Smooth muscle cell (in vitro differentiated cells): Measurements from ENCODE around the gene WASHC2A. TPM values are rescaled to one million over a fixed set of nuclear protein-coding genes. Genes with fewer than 3 reads are reported as not detected.
"Not testable (repeated sequence)": the region's sequence is repeated elsewhere in the genome, so short reads cannot be mapped to it uniquely, and the experiment has no call there.

Experiments
- DNase-seq: peaks from one replicate; lab custom pipeline; 2025; ENCODE audit not compliant: unreplicated experiment; lab: John Stamatoyannopoulos, UW
- H2AFZ ChIP-seq: fragments of 200-600 bp; sonication (generic); 2 replicates; pipeline ENCODE4 v1.6.0; 2016; ENCODE audit warnings: antibody characterized with exemption, low read depth, mild to moderate bottlenecking
- H3F3A ChIP-seq: fragments of 200-600 bp; sonication (generic); 2 replicates; pipeline ENCODE4 v1.6.0; 2017; ENCODE audit warnings: antibody characterized with exemption, low read depth
- H3K27ac ChIP-seq: fragments of 200-600 bp; sonication (generic); 2 replicates; pipeline ENCODE4 v1.5.1; 2016; ENCODE audit warnings: low read depth, mild to moderate bottlenecking
- H3K27me3 ChIP-seq: fragments of 200-600 bp; sonication (generic); 2 replicates; pipeline ENCODE4 v1.6.1; 2016; ENCODE audit warnings: low read depth, mild to moderate bottlenecking
- H3K36me3 ChIP-seq: fragments of 200-600 bp; sonication (generic); 2 replicates; pipeline ENCODE4 v1.5.1; 2016; ENCODE audit warnings: low read depth
- H3K4me1 ChIP-seq: fragments of 200-600 bp; sonication (generic); 2 replicates; pipeline ENCODE4 v1.5.1; 2016; ENCODE audit warnings: low read depth
- H3K4me2 ChIP-seq: fragments of 200-600 bp; sonication (generic); 2 replicates; pipeline ENCODE4 v1.6.0; 2016; ENCODE audit warnings: mild to moderate bottlenecking
- H3K4me3 ChIP-seq: fragments of 200-600 bp; sonication (generic); 2 replicates; pipeline ENCODE4 v1.5.1; 2016; ENCODE audit warnings: mild to moderate bottlenecking
- H3K79me2 ChIP-seq: fragments of 200-600 bp; sonication (generic); 2 replicates; pipeline ENCODE4 v1.6.0; 2016; ENCODE audit warnings: low read depth, mild to moderate bottlenecking
- H3K9ac ChIP-seq: fragments of 200-600 bp; sonication (generic); 2 replicates; pipeline ENCODE4 v1.6.0; 2016; ENCODE audit warnings: low read depth
- H3K9me3 ChIP-seq: fragments of 200-600 bp; sonication (generic); replicated peaks from 2 replicates; pipeline ENCODE4 v1.5.1; 2016; ENCODE audit warnings: low read depth
- H4K20me1 ChIP-seq: fragments of 200-600 bp; sonication (generic); 2 replicates; pipeline ENCODE4 v1.6.0; 2016; ENCODE audit warnings: low read depth
- CTCF ChIP-seq: fragments of 200-600 bp; sonication (generic); IDR thresholded peaks from 2 replicates; pipeline ENCODE4 v1.5.1; 2017; ENCODE audit warnings: borderline replicate concordance, mild to moderate bottlenecking, antibody characterized with exemption; ENCODE audit not compliant: insufficient read depth, poor library complexity, severe bottlenecking
- WGBS: methylation state at CpG from one replicate; pipeline ENCODE4 v1.1.7; 2016; ENCODE audit warnings: low lambda C conversion rate; 5-methylcytosine and 5-hydroxymethylcytosine counted together
- polyA plus RNA-seq: library from polyadenylated mRNA; unstranded; fragments of >200 nt; fragmentation: Nextera tagmentation; extraction: Ambion mirVana; gene quantifications from 2 replicates; pipeline ENCODE4 v1.2.1, GENCODE V29; 2016
- total RNA-seq: library from RNA; depleted of rRNA; stranded (reverse); fragments of >200 nt; gene quantifications from 2 replicates; pipeline ENCODE4 v1.2.3, GENCODE V29; 2014

The WASHC2A gene
- total and polyA plus RNA-seq, 2 experiments from 2014 or later = 14.2 to 16.0 TPM

GRCh38 chr10:50025627-50026026 is 42.1 kb upstream of the WASHC2A start:
- no peaks in the 10 kb centered on the region for H3K27me3 ChIP-seq
- no peaks in the 10 kb centered on the region for H3K79me2 ChIP-seq
- no peaks in the 10 kb centered on the region for H3K4me1 ChIP-seq
- no peak overlapping the region for H3K4me2 ChIP-seq
- WGBS = 92% methylated on average over 14 of the region's 14 CpGs
- no peaks in the 10 kb centered on the region for H3F3A ChIP-seq
- no peak overlapping the region for H2AFZ ChIP-seq
- no peak for DNase-seq
- no peak overlapping the region for H3K9ac ChIP-seq
- no peak for TF ChIP-seq CTCF
- H4K20me1 ChIP-seq = no peaks in the 10 kb centered on the region
- H3K27ac ChIP-seq = no peak overlapping the region
- H3K36me3 ChIP-seq = no peaks in the 10 kb centered on the region
- H3K9me3 ChIP-seq = no peaks in the 10 kb centered on the region
- H3K4me3 ChIP-seq = no peak overlapping the region

- no peaks in the 10 kb centered on the region for H3K79me2 ChIP-seq
- no peak overlapping the region for H3K27ac ChIP-seq
- DNase-seq = no peak
- H3K9me3 ChIP-seq = no peaks in the 10 kb centered on the region
- 90% methylated on average over 13 of the region's 13 CpGs for WGBS
- no peaks in the 10 kb centered on the region for H3F3A ChIP-seq
- H3K9ac ChIP-seq = no peak overlapping the region
- no peaks in the 10 kb centered on the region for H3K4me1 ChIP-seq
- H3K36me3 ChIP-seq = no peaks in the 10 kb centered on the region
- no peak for TF ChIP-seq CTCF
- H4K20me1 ChIP-seq = no peaks in the 10 kb centered on the region
- H2AFZ ChIP-seq = no peak overlapping the region
- H3K27me3 ChIP-seq = no peaks in the 10 kb centered on the region
- no peak overlapping the region for H3K4me3 ChIP-seq
- no peak overlapping the region for H3K4me2 ChIP-seq
These were observed 40.6 kb upstream of the WASHC2A start for GRCh38 chr10:50027195-50027594.

GRCh38 chr10:50033481-50033880 is 34.3 kb upstream of the WASHC2A start:
- no peak for TF ChIP-seq CTCF
- Histone ChIP-seq H3K4me2 (no peak overlapping the region), H2AFZ (no peak overlapping the region), H3K27ac (no peak overlapping the region), H3K4me3 (no peak overlapping the region), H3K36me3 (no peaks in the 10 kb centered on the region), H3F3A (no peaks in the 10 kb centered on the region), H3K4me1 (no peaks in the 10 kb centered on the region), H4K20me1 (no peaks in the 10 kb centered on the region), H3K27me3 (peaks cover 3% of the 10 kb centered on the region), H3K79me2 (no peaks in the 10 kb centered on the region), H3K9ac (no peak overlapping the region), H3K9me3 (no peaks in the 10 kb centered on the region)
- no peak for DNase-seq
- WGBS = 55% methylated on average over 3 of the region's 3 CpGs

- 15% methylated on average over 4 of the region's 4 CpGs for WGBS
- not testable (repeated sequence) for H3K27me3 ChIP-seq, H3K9ac ChIP-seq, H3K27ac ChIP-seq, H3K4me2 ChIP-seq, H3K79me2 ChIP-seq, DNase-seq, H2AFZ ChIP-seq, H3K4me3 ChIP-seq, H3K36me3 ChIP-seq, H3K4me1 ChIP-seq, H4K20me1 ChIP-seq, H3K9me3 ChIP-seq, H3F3A ChIP-seq
These were observed 32.4 kb upstream of the WASHC2A start for GRCh38 chr10:50035337-50035736.
